GM23338 (cell line): ENCODE results near the gene ESR2. TPM values are rescaled to one million over a fixed set of nuclear protein-coding genes. Genes with fewer than 3 reads are reported as not detected.

ENCODE experiments used
- ATAC-seq: fragments of 200-7000 bp; cut with Tn5 transposase; 3 replicates; pipeline ENCODE4 v1.9.1; 2020
- DNase-seq: peaks from one replicate; pipeline ENCODE4 v3.0.0-alpha.2; 2015; ENCODE audit warnings: low spot score
- H2AFZ ChIP-seq: fragments of 200-600 bp; sonication (generic); 2 replicates; pipeline ENCODE4 v1.8.0; 2016; ENCODE audit warnings: antibody characterized with exemption, mild to moderate bottlenecking, moderate library complexity
- H3F3A ChIP-seq: fragments of 200-600 bp; sonication (generic); replicated peaks from 2 replicates; pipeline ENCODE4 v1.8.0; 2017; ENCODE audit warnings: antibody characterized with exemption, mixed run types, low read depth
- H3K27ac ChIP-seq: fragments of 200-600 bp; sonication (generic); 2 replicates; pipeline ENCODE4 v1.6.1; 2016; ENCODE audit warnings: low read depth
- H3K27me3 ChIP-seq: fragments of 200-600 bp; sonication (generic); 2 replicates; pipeline ENCODE4 v1.8.0; 2016; ENCODE audit warnings: mild to moderate bottlenecking, mixed run types, moderate library complexity; ENCODE audit not compliant: insufficient read depth
- H3K36me3 ChIP-seq: fragments of 200-600 bp; sonication (generic); 2 replicates; pipeline ENCODE4 v1.8.0; 2016; ENCODE audit warnings: mild to moderate bottlenecking; ENCODE audit not compliant: insufficient read depth
- H3K4me1 ChIP-seq: fragments of 200-600 bp; sonication (generic); 2 replicates; pipeline ENCODE4 v1.8.0; 2016; ENCODE audit warnings: mild to moderate bottlenecking, moderate library complexity; ENCODE audit not compliant: insufficient read depth
- H3K4me2 ChIP-seq: fragments of 200-600 bp; sonication (generic); 2 replicates; pipeline ENCODE4 v1.7.1; 2017; ENCODE audit warnings: mixed run types
- H3K4me3 ChIP-seq: fragments of 200-600 bp; sonication (generic); 2 replicates; pipeline ENCODE4 v1.6.1; 2016; ENCODE audit warnings: mixed run types
- H3K79me2 ChIP-seq: fragments of 200-600 bp; sonication (generic); replicated peaks from 2 replicates; pipeline ENCODE4 v1.8.0; 2017; ENCODE audit warnings: mild to moderate bottlenecking; ENCODE audit not compliant: insufficient read depth
- H3K9me2 ChIP-seq: fragments of 200-600 bp; sonication (generic); 2 replicates; pipeline ENCODE4 v1.8.0; 2017; ENCODE audit not compliant: insufficient read depth
- H4K20me1 ChIP-seq: fragments of 200-600 bp; sonication (generic); replicated peaks from 2 replicates; pipeline ENCODE4 v1.8.0; 2017; ENCODE audit warnings: mild to moderate bottlenecking; ENCODE audit not compliant: insufficient read depth
- H3K27ac Mint-ChIP-seq: 2 replicates; pipeline ENCODE4 v1.8.0; 2020; ENCODE audit warnings: inconsistent platforms, mild to moderate bottlenecking, moderate library complexity, mixed read lengths
- H3K27me3 Mint-ChIP-seq: 3 replicates; pipeline ENCODE4 v1.8.0; 2022; ENCODE audit warnings: low read depth, mild to moderate bottlenecking, moderate library complexity, mixed read lengths, inconsistent platforms; ENCODE audit not compliant: insufficient read depth, poor library complexity
- H3K36me3 Mint-ChIP-seq: 3 replicates; pipeline ENCODE4 v1.8.0; 2021; ENCODE audit warnings: low read depth, mild to moderate bottlenecking, inconsistent platforms, moderate library complexity, mixed read lengths
- H3K4me1 Mint-ChIP-seq: 3 replicates; pipeline ENCODE4 v1.8.0; 2020; ENCODE audit warnings: mild to moderate bottlenecking, inconsistent platforms, mixed read lengths
- H3K4me3 Mint-ChIP-seq: 3 replicates; pipeline ENCODE4 v1.8.0; 2021; ENCODE audit warnings: moderate library complexity, mild to moderate bottlenecking, inconsistent platforms, mixed read lengths
- H3K9me3 Mint-ChIP-seq: 3 replicates; pipeline ENCODE4 v1.8.0; 2020; ENCODE audit warnings: moderate library complexity, mild to moderate bottlenecking, inconsistent platforms, mixed read lengths
- CREB1 ChIP-seq: fragments of 250-450 bp; sonication (Bioruptor Pico); IDR thresholded peaks from 2 replicates; pipeline ENCODE4 v1.5.0; 2020; ENCODE audit warnings: low read depth, mild to moderate bottlenecking, moderate library complexity
- EZH2 ChIP-seq: fragments of 200-600 bp; sonication (generic); IDR thresholded peaks from one replicate; pipeline ENCODE4 v1.8.0; 2017; ENCODE audit warnings: antibody characterized with exemption, mild to moderate bottlenecking, low read depth; ENCODE audit not compliant: unreplicated experiment
- EZH2phosphoT487 ChIP-seq: fragments of 200-600 bp; sonication (generic); IDR thresholded peaks from one replicate; pipeline ENCODE4 v1.8.1; 2018; ENCODE audit warnings: antibody characterized with exemption; ENCODE audit not compliant: unreplicated experiment
- JUNB ChIP-seq: IDR thresholded peaks from one replicate; pipeline ENCODE4 v1.6.1; 2016; ENCODE audit warnings: antibody characterized with exemption; ENCODE audit not compliant: unreplicated experiment
- NANOG ChIP-seq: IDR thresholded peaks from 2 replicates; pipeline ENCODE4 v1.6.1; 2016; ENCODE audit warnings: antibody characterized with exemption, borderline replicate concordance
- POLR2AphosphoS5 ChIP-seq: IDR thresholded peaks from 2 replicates; pipeline ENCODE4 v1.6.1; 2016; ENCODE audit warnings: antibody characterized with exemption, low read depth
- ZNF331 ChIP-seq: fragments of 250-450 bp; sonication (Bioruptor Pico); IDR thresholded peaks from 2 replicates; pipeline ENCODE4 v1.5.0; 2020; ENCODE audit warnings: low read depth, mild to moderate bottlenecking, moderate library complexity
- polyA plus RNA-seq: library from polyadenylated mRNA; unstranded; fragments of >200 nt; fragmentation: Nextera tagmentation; extraction: Ambion mirVana; gene quantifications from 2 replicates; pipeline ENCODE4 v1.2.1, GENCODE V29; 2016
- total RNA-seq: library from RNA; depleted of rRNA; stranded (reverse); fragments of >200 nt; shearing (Covaris generic); gene quantifications from 2 replicates; pipeline ENCODE4 v1.2.3, GENCODE V29; 2014
- TF ChIP-seq, protein P1 (sequence below), 2 experiments: fragments of 200-600 bp in 1 of 2; sonication (generic) in 1 of 2; conservative IDR thresholded peaks; 2 replicates each; pipeline versions ENCODE4 v1.5.1 to v1.6.1; 2016 to 2017; ENCODE audit warnings: antibody characterized with exemption in 2 of 2, low read depth in 2 of 2, mild to moderate bottlenecking in 2 of 2, moderate library complexity in 1 of 2
- TF ChIP-seq, protein P2 (sequence below): IDR thresholded peaks from 2 replicates; pipeline ENCODE4 v1.6.1; 2016; ENCODE audit warnings: antibody characterized with exemption
- TF ChIP-seq, protein P3 (sequence below): IDR thresholded peaks from one replicate; pipeline ENCODE4 v1.6.1; 2018; ENCODE audit warnings: antibody characterized with exemption; ENCODE audit not compliant: unreplicated experiment

The ESR2 gene
- total and polyA plus RNA-seq, 2 experiments from 2014 or later, result 0.58 to 0.59 TPM

DNA sequence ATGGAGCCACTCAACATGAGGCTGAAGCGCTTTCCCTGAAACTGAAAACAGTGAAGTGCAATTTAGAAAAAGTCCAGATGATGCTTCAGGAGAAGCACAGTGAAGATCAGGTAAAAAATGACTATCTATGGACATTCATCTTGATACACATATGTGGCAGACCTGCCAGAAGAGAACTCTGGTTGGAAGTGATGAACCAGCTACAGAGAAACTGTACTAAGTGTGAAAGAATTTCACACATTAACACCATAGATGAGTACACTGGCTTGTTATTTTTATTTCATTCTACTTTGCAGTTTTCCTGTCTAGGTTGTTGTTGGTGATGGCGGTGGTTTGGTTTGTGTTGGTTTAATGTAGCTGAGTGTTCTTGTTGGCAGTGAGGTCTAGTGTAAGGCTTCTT is 174.7 kb downstream of the ESR2 start (continued):
- no peak for TF ChIP-seq CREB1 (CRISPR knock-in tag)
- TF ChIP-seq EZH2, result no peak
- no peak for TF ChIP-seq POLR2AphosphoS5
- TF ChIP-seq EZH2phosphoT487, result no peak
- TF ChIP-seq JUNB, result no peak
- TF ChIP-seq, protein P1, sequence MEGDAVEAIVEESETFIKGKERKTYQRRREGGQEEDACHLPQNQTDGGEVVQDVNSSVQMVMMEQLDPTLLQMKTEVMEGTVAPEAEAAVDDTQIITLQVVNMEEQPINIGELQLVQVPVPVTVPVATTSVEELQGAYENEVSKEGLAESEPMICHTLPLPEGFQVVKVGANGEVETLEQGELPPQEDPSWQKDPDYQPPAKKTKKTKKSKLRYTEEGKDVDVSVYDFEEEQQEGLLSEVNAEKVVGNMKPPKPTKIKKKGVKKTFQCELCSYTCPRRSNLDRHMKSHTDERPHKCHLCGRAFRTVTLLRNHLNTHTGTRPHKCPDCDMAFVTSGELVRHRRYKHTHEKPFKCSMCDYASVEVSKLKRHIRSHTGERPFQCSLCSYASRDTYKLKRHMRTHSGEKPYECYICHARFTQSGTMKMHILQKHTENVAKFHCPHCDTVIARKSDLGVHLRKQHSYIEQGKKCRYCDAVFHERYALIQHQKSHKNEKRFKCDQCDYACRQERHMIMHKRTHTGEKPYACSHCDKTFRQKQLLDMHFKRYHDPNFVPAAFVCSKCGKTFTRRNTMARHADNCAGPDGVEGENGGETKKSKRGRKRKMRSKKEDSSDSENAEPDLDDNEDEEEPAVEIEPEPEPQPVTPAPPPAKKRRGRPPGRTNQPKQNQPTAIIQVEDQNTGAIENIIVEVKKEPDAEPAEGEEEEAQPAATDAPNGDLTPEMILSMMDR (conservative IDR thresholded peaks at IDR 0.05; ENCODE audit: low read depth in 2 of 2), result no peak
- TF ChIP-seq NANOG, result no peak
- TF ChIP-seq, protein P2, sequence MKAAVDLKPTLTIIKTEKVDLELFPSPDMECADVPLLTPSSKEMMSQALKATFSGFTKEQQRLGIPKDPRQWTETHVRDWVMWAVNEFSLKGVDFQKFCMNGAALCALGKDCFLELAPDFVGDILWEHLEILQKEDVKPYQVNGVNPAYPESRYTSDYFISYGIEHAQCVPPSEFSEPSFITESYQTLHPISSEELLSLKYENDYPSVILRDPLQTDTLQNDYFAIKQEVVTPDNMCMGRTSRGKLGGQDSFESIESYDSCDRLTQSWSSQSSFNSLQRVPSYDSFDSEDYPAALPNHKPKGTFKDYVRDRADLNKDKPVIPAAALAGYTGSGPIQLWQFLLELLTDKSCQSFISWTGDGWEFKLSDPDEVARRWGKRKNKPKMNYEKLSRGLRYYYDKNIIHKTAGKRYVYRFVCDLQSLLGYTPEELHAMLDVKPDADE, result no peak
- TF ChIP-seq ZNF331, result no peak

DNA sequence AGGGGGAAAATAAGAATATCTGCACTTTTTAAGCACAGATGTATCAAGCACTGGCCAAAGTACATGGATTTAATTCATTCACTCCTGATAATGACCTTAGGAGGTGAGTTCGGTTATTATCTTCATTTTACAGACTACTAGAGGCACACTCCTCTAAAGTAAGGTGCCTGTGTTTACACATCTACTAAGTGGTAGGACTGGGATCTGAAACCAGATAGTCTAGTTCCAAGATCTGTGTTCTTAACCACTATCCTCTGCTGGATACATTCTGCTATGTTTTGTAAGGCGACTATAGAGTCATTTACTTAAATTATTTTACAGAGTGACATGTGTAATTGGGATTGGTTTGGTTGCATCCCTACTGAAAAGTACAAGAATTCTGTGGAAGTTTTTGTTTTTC is 175.3 kb downstream of the ESR2 start:
- H4K20me1 ChIP-seq, result no peaks in the 10 kb centered on the region
- H3K9me2 ChIP-seq, result no peaks in the 10 kb centered on the region
- Mint-ChIP-seq H3K36me3 (peaks cover 21% of the 10 kb centered on the region), H3K27ac (no peak overlapping the region), H3K4me1 (peaks cover 6% of the 10 kb centered on the region), H3K27me3 (no peaks in the 10 kb centered on the region), H3K9me3 (no peaks in the 10 kb centered on the region), H3K4me3 (no peak overlapping the region)
- no peak overlapping the region for H2AFZ ChIP-seq
- no peaks in the 10 kb centered on the region for H3K27me3 ChIP-seq
- 0 out of 2 replicates have a peak, but pooled peaks cover 2% of the 10 kb centered on the region for H3K4me1 ChIP-seq
- H3F3A ChIP-seq, result no peaks in the 10 kb centered on the region
- no peak overlapping the region for H3K27ac ChIP-seq
- ATAC-seq, result no peak
- H3K36me3 ChIP-seq, result peaks cover 4% of the 10 kb centered on the region; the same call in 1 of the 2 replicates
- no peak overlapping the region for H3K4me3 ChIP-seq
- no peaks in the 10 kb centered on the region for H3K79me2 ChIP-seq
- no peak for DNase-seq
- H3K4me2 ChIP-seq, result no peak overlapping the region
- TF ChIP-seq, protein P3, sequence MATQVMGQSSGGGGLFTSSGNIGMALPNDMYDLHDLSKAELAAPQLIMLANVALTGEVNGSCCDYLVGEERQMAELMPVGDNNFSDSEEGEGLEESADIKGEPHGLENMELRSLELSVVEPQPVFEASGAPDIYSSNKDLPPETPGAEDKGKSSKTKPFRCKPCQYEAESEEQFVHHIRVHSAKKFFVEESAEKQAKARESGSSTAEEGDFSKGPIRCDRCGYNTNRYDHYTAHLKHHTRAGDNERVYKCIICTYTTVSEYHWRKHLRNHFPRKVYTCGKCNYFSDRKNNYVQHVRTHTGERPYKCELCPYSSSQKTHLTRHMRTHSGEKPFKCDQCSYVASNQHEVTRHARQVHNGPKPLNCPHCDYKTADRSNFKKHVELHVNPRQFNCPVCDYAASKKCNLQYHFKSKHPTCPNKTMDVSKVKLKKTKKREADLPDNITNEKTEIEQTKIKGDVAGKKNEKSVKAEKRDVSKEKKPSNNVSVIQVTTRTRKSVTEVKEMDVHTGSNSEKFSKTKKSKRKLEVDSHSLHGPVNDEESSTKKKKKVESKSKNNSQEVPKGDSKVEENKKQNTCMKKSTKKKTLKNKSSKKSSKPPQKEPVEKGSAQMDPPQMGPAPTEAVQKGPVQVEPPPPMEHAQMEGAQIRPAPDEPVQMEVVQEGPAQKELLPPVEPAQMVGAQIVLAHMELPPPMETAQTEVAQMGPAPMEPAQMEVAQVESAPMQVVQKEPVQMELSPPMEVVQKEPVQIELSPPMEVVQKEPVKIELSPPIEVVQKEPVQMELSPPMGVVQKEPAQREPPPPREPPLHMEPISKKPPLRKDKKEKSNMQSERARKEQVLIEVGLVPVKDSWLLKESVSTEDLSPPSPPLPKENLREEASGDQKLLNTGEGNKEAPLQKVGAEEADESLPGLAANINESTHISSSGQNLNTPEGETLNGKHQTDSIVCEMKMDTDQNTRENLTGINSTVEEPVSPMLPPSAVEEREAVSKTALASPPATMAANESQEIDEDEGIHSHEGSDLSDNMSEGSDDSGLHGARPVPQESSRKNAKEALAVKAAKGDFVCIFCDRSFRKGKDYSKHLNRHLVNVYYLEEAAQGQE, result no peak
- TF ChIP-seq ZNF331 (no peak), EZH2 (no peak), POLR2AphosphoS5 (no peak), NANOG (no peak), EZH2phosphoT487 (no peak), JUNB (no peak)
- TF ChIP-seq, protein P1 (conservative IDR thresholded peaks at IDR 0.05; ENCODE audit: low read depth in 2 of 2), result no peak
